Smooth muscle cell (in vitro differentiated cells): ENCODE measurements around the gene RAP1B. TPM values are rescaled to one million over a fixed set of nuclear protein-coding genes. Genes with fewer than 3 reads are reported as not detected.

ENCODE experiments used
- DNase-seq: peaks from one replicate; lab custom pipeline; 2025; ENCODE audit not compliant: unreplicated experiment; lab: John Stamatoyannopoulos, UW
- H2AFZ ChIP-seq: fragments of 200-600 bp; sonication (generic); 2 replicates; pipeline ENCODE4 v1.6.0; 2016; ENCODE audit warnings: antibody characterized with exemption, low read depth, mild to moderate bottlenecking
- H3F3A ChIP-seq: fragments of 200-600 bp; sonication (generic); 2 replicates; pipeline ENCODE4 v1.6.0; 2017; ENCODE audit warnings: antibody characterized with exemption, low read depth
- H3K27ac ChIP-seq: fragments of 200-600 bp; sonication (generic); 2 replicates; pipeline ENCODE4 v1.5.1; 2016; ENCODE audit warnings: low read depth, mild to moderate bottlenecking
- H3K27me3 ChIP-seq: fragments of 200-600 bp; sonication (generic); 2 replicates; pipeline ENCODE4 v1.6.1; 2016; ENCODE audit warnings: low read depth, mild to moderate bottlenecking
- H3K36me3 ChIP-seq: fragments of 200-600 bp; sonication (generic); 2 replicates; pipeline ENCODE4 v1.5.1; 2016; ENCODE audit warnings: low read depth
- H3K4me1 ChIP-seq: fragments of 200-600 bp; sonication (generic); 2 replicates; pipeline ENCODE4 v1.5.1; 2016; ENCODE audit warnings: low read depth
- H3K4me2 ChIP-seq: fragments of 200-600 bp; sonication (generic); 2 replicates; pipeline ENCODE4 v1.6.0; 2016; ENCODE audit warnings: mild to moderate bottlenecking
- H3K4me3 ChIP-seq: fragments of 200-600 bp; sonication (generic); 2 replicates; pipeline ENCODE4 v1.5.1; 2016; ENCODE audit warnings: mild to moderate bottlenecking
- H3K79me2 ChIP-seq: fragments of 200-600 bp; sonication (generic); 2 replicates; pipeline ENCODE4 v1.6.0; 2016; ENCODE audit warnings: low read depth, mild to moderate bottlenecking
- H3K9ac ChIP-seq: fragments of 200-600 bp; sonication (generic); 2 replicates; pipeline ENCODE4 v1.6.0; 2016; ENCODE audit warnings: low read depth
- H3K9me3 ChIP-seq: fragments of 200-600 bp; sonication (generic); replicated peaks from 2 replicates; pipeline ENCODE4 v1.5.1; 2016; ENCODE audit warnings: low read depth
- H4K20me1 ChIP-seq: fragments of 200-600 bp; sonication (generic); 2 replicates; pipeline ENCODE4 v1.6.0; 2016; ENCODE audit warnings: low read depth
- CTCF ChIP-seq: fragments of 200-600 bp; sonication (generic); IDR thresholded peaks from 2 replicates; pipeline ENCODE4 v1.5.1; 2017; ENCODE audit warnings: borderline replicate concordance, mild to moderate bottlenecking, antibody characterized with exemption; ENCODE audit not compliant: insufficient read depth, poor library complexity, severe bottlenecking
- WGBS: methylation state at CpG from one replicate; pipeline ENCODE4 v1.1.7; 2016; ENCODE audit warnings: low lambda C conversion rate; 5-methylcytosine and 5-hydroxymethylcytosine counted together
- polyA plus RNA-seq: library from polyadenylated mRNA; unstranded; fragments of >200 nt; fragmentation: Nextera tagmentation; extraction: Ambion mirVana; gene quantifications from 2 replicates; pipeline ENCODE4 v1.2.1, GENCODE V29; 2016
- total RNA-seq: library from RNA; depleted of rRNA; stranded (reverse); fragments of >200 nt; gene quantifications from 2 replicates; pipeline ENCODE4 v1.2.3, GENCODE V29; 2014

The RAP1B gene
- total and polyA plus RNA-seq, 2 experiments from 2014 or later: 236 to 275 TPM

- Histone ChIP-seq H3K27me3 (no peaks in the 10 kb centered on the region), H3K79me2 (no peaks in the 10 kb centered on the region)
- 90% methylated on average over 6 of the region's 6 CpGs for WGBS
Observed at GRCh38 chr12:68591734-68592418, 18.8 kb upstream of the RAP1B start.

DNA sequence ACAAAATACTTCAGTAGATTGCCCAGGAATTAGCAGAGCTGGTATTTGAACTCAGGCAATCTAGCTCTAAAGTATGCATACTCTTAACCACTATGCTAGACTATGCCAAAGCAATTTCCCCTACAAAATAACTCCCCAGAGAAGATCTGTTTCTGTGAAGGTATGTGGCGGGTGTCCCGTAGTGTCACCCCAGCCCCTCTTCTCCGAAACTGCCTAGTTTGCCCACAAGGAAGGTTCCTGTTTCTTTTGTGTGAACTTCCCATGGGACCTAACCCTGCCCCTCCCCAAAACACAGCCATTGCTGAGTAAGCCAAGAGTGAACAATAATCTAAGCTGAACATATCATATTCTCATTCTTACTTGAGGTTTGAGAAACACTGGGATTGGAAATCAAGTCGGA, 15.5 kb upstream of the RAP1B start:
- Histone ChIP-seq H3K4me1 (no peaks in the 10 kb centered on the region), H3K9me3 (no peaks in the 10 kb centered on the region), H3K27ac (no peak overlapping the region), H3K9ac (no peak overlapping the region), H3K4me3 (no peak overlapping the region), H4K20me1 (no peaks in the 10 kb centered on the region), H3K27me3 (no peaks in the 10 kb centered on the region), H3F3A (no peaks in the 10 kb centered on the region), H3K36me3 (no peaks in the 10 kb centered on the region), H3K4me2 (no peak overlapping the region), H2AFZ (no peak overlapping the region), H3K79me2 (no peaks in the 10 kb centered on the region)
- DNase-seq: no peak
- no peak for TF ChIP-seq CTCF
- WGBS: 94% methylated on average over 4 of the region's 4 CpGs

More at GRCh38 chr12:68591734-68592418, 18.8 kb upstream of the RAP1B start:
- Histone ChIP-seq H3K36me3 (no peaks in the 10 kb centered on the region), H2AFZ (no peak overlapping the region), H3K9me3 (no peaks in the 10 kb centered on the region), H4K20me1 (no peaks in the 10 kb centered on the region), H3K27ac (no peak overlapping the region), H3K4me2 (no peak overlapping the region), H3K4me3 (no peak overlapping the region), H3F3A (no peaks in the 10 kb centered on the region), H3K4me1 (no peaks in the 10 kb centered on the region), H3K9ac (no peak overlapping the region)
- DNase-seq: no peak
- TF ChIP-seq CTCF: no peak

GRCh38 chr12:68601767-68602166, 8.9 kb upstream of the RAP1B start:
- H3K4me2 ChIP-seq: no peak overlapping the region
- WGBS: 53% methylated on average over 1 of the region's 1 CpG
- H3K27ac ChIP-seq: no peak overlapping the region
- no peaks in the 10 kb centered on the region for H4K20me1 ChIP-seq
- peak overlapping the region; percentile 51 for H2AFZ ChIP-seq
- no peaks in the 10 kb centered on the region for H3K79me2 ChIP-seq
- H3K9me3 ChIP-seq: no peaks in the 10 kb centered on the region
- H3K9ac ChIP-seq: no peak overlapping the region
- no peak for TF ChIP-seq CTCF
- no peaks in the 10 kb centered on the region for H3F3A ChIP-seq
- DNase-seq: no peak
- H3K27me3 ChIP-seq: no peaks in the 10 kb centered on the region
- H3K4me3 ChIP-seq: no peak overlapping the region
- no peaks in the 10 kb centered on the region for H3K4me1 ChIP-seq
- H3K36me3 ChIP-seq: no peaks in the 10 kb centered on the region

DNA sequence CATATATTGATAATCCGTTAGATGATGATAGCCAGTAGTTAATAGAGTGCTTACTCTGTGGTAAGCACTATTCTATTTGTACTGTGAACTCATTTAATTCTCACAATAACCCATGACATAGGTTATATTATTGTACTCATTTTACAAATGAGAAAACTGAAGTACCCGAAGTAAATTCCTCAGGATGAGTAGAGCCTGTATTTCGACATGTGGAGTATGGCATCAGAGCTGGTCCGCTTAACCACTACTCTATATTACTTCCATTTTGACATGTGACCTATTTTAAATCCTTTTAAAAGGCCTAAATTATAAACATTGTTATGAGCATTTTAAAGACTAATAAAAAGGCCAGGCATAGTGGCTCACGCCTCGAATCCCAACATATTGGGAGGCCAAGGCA, 8.0 kb upstream of the RAP1B start:
- no peak overlapping the region for H3K4me3 ChIP-seq
- H3K9ac ChIP-seq: no peak overlapping the region
- H3K4me1 ChIP-seq: no peaks in the 10 kb centered on the region
- no peaks in the 10 kb centered on the region for H4K20me1 ChIP-seq
- WGBS: 95% methylated on average over 6 of the region's 6 CpGs
- TF ChIP-seq CTCF: no peak
- no peak overlapping the region for H3K27ac ChIP-seq
- no peaks in the 10 kb centered on the region for H3K9me3 ChIP-seq
- H3K4me2 ChIP-seq: no peak overlapping the region
- H3K36me3 ChIP-seq: no peaks in the 10 kb centered on the region
- H3F3A ChIP-seq: no peaks in the 10 kb centered on the region
- H3K27me3 ChIP-seq: no peaks in the 10 kb centered on the region
- DNase-seq: no peak
- H2AFZ ChIP-seq: no peak overlapping the region
- H3K79me2 ChIP-seq: no peaks in the 10 kb centered on the region
